ENCODE data around the gene LTBP1. TPM values are rescaled to one million over a fixed set of nuclear protein-coding genes. Genes with fewer than 3 reads are reported as not detected.

LTBP1 gene
- total and polyA plus RNA-seq, 10 of the 15 experiments (the other 5 are each of a cell fraction or from before 2014, with no cell fraction given), result 0.01 to 0.28 (median 0.12) TPM; not detected in 2

- ChIA-PET POLR2A (no interaction called here), SMC1A (ENCODE audit: uncharacterized antibody, unreplicated experiment) (no interaction called here)
These were observed 92.0 kb downstream of the LTBP1 start for GRCh38 chr2:33038799-33039198.

More at GRCh38 chr2:33038799-33039198, 92.0 kb downstream of the LTBP1 start:
- no peak for ATAC-seq
- in situ Hi-C loops (cut with MboI) (no loop called here), intact Hi-C loops (cut with micrococcal nuclease; ENCODE audit: unreplicated experiment) (no loop called here)
- no peak for FAIRE-seq
- Histone ChIP-seq H3K9ac (ENCODE audit: control insufficient read depth, insufficient read depth, low read length) (no peak overlapping the region), H3K27ac (ENCODE audit: control insufficient read depth, insufficient read depth) (no peak overlapping the region), H3K9me3 (replicated peaks; ENCODE audit: control insufficient read depth, insufficient read depth, low read length) (no peaks in the 10 kb centered on the region), H3K27me3 (replicated peaks in 1 of 2; ENCODE audit: control insufficient read depth in 2 of 2, insufficient read depth in 2 of 2, low read length in 1 of 2) (no peaks in the 10 kb centered on the region; a peak in 1 of 4 replicates), H4K20me1 (ENCODE audit: control insufficient read depth, insufficient read depth) (no peaks in the 10 kb centered on the region), H3K79me2 (ENCODE audit: control insufficient read depth, insufficient read depth, low read length) (no peaks in the 10 kb centered on the region), H3K4me3 (no peak overlapping the region), H2AFZ (ENCODE audit: control insufficient read depth, low read depth, low read length) (no peak overlapping the region), H3K4me2 (ENCODE audit: control insufficient read depth, insufficient read depth) (no peak overlapping the region), H3K36me3 (ENCODE audit: control insufficient read depth in 2 of 2, insufficient read depth in 2 of 2, low read length in 1 of 2) (no peaks in the 10 kb centered on the region), H3K4me1 (ENCODE audit: control insufficient read depth, insufficient read depth, low read length) (no peaks in the 10 kb centered on the region)
- ChIA-PET CTCF (no interaction called here), RAD21 (ENCODE audit: unreplicated experiment) (no interaction called here)
- TF ChIP-seq ZNF622 (IDR thresholded peaks at IDR 0.05), result no peak
- no peak for TF ChIP-seq IKZF2 (IDR thresholded peaks at IDR 0.05)
- TF ChIP-seq ZNF384 (IDR thresholded peaks at IDR 0.05; ENCODE audit: borderline replicate concordance, low read depth, low read length), result no peak
- TF ChIP-seq HSF1 (IDR thresholded peaks at IDR 0.05; ENCODE audit: low read depth, low read length), result no peak
- no peak for TF ChIP-seq NBN (IDR thresholded peaks at IDR 0.05)
- no peak for TF ChIP-seq IRF5 (IDR thresholded peaks at IDR 0.05; ENCODE audit: borderline replicate concordance)
- no TSS peak for BruUV-seq (replicated peaks)
- 34% methylated on average over 4 of the region's 4 CpGs for WGBS (ENCODE audit: insufficient coverage, insufficient replicate concordance, low lambda C conversion rate, missing lambda C conversion rate)
- no peak for DNase-seq (ENCODE audit: low read depth, low spot score)

Measured in GM12878 (cell line).